ENCODE measurements around the gene TSR3. TPM values are rescaled to one million over a fixed set of nuclear protein-coding genes. Genes with fewer than 3 reads are reported as not detected.
A peak's percentile ranks its signal among the peaks of the same experiment; 100 is the strongest.

TSR3 gene
- polyA plus RNA-seq, 3 donors = 23.2 to 73.1 (median 48.2) TPM

DNA sequence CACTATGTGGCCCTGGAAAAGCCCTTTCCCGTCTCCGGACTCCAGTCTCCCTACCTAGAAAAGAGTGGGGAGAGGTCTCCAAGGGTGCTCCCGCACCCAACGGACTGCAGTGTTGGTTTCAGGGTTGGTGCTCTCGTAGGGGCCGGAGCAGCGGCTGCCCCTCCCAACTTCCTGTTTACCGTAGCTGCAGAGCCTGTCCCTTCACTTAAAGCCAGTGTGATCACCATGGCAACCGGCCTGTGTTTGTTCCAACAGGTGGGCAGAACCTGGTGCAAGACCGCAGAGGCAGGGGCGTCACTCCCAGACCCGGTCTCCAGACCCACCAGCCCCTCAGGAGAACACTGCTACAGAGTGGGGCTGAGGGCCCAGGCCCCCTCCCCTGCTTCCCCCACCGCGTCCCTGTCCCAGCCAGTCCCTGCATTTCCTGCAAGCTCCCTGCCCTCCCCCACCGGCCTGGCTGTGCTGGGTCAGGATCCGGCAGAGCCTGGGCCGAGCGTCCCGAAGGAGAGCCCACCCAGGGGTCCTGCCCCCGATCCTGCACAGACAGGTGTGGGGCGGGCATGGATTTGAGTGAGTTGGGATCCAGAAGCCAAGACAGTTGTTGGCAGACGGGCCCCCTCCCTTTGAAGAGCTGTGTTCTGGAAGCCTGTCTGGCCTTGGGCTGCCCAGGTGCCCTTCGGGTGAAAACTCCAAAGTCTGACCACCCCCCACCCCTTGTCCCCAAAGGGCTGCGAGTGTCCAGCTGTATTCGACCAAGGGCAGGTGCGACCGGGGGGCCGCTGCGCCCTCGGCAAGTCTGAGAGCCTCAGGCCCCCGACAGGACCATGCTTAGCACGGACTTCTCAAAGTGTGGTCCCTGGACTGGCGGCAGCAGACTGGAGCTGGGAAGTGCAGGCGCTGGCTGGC, 19.7 kb downstream of the TSR3 start:
- Histone ChIP-seq H3K9ac (ENCODE audit: insufficient read depth, low read length, poor library complexity, severe bottlenecking) (no peak overlapping the region), H3K9me3 (replicated peaks in 1 of 2; ENCODE audit: control insufficient read depth in 1 of 2, insufficient read depth in 1 of 2, low read length in 2 of 2) (peaks cover 5 to 11% of the 10 kb centered on the region in 2 donors), H3K79me2 (ENCODE audit: insufficient read depth, low read length) (no peaks in the 10 kb centered on the region), H3K4me3 (replicated peaks in 1 of 3; ENCODE audit: low read depth in 2 of 3, low read length in 3 of 3) (peak overlapping the region in 1 of 3 experiments; percentile 38), H3K4me1 (ENCODE audit: control insufficient read depth in 1 of 2, insufficient read depth in 2 of 2, low read length in 2 of 2) (peaks cover 13 to 32% of the 10 kb centered on the region in 2 donors), H3K27me3 (ENCODE audit: control insufficient read depth in 2 of 2, insufficient read depth in 2 of 2, low read length in 2 of 2) (peaks cover 42 to 58% of the 10 kb centered on the region in 2 donors), H3K36me3 (replicated peaks in 1 of 2; ENCODE audit: control insufficient read depth in 1 of 2, insufficient read depth in 2 of 2, low read length in 2 of 2) (no peaks in the 10 kb centered on the region), H4K20me1 (ENCODE audit: insufficient read depth, low read length) (peaks cover 2% of the 10 kb centered on the region), H3K4me2 (replicated peaks; ENCODE audit: extremely low read depth, low read length, poor library complexity, severe bottlenecking) (peak overlapping the region; percentile 47), H3K27ac (ENCODE audit: low read depth in 1 of 2, low read length in 2 of 2) (no peak overlapping the region), H2AFZ (ENCODE audit: insufficient read depth, low read depth, low read length, poor library complexity, severe bottlenecking) (peak overlapping the region; percentile 50)
- peak; percentile 37 to 55 (median 44) for DNase-seq
- H3K4me3 Mint-ChIP-seq = peak overlapping the region; percentile 27 to 82
- H3K27me3 Mint-ChIP-seq (ENCODE audit: low read depth in 3 of 3) = peaks cover 46 to 65% (median 57%) of the 10 kb centered on the region in 3 donors
- WGBS (ENCODE audit: insufficient coverage) = 4% methylated on average over 28 of the region's 34 CpGs
- H3K36me3 Mint-ChIP-seq = peaks cover 0 to 2% of the 10 kb centered on the region in 2 donors
- H3K27ac Mint-ChIP-seq = peak overlapping the region in 2 of 7 donors; percentile 36 to 50
- peaks cover 17% of the 10 kb centered on the region for H3K4me1 Mint-ChIP-seq
- intact Hi-C loops (cut with micrococcal nuclease) = no loop called here
- peaks cover 0 to 32% (median 11%) of the 10 kb centered on the region in 7 donors for H3K9me3 Mint-ChIP-seq
- TF ChIP-seq, protein P1, sequence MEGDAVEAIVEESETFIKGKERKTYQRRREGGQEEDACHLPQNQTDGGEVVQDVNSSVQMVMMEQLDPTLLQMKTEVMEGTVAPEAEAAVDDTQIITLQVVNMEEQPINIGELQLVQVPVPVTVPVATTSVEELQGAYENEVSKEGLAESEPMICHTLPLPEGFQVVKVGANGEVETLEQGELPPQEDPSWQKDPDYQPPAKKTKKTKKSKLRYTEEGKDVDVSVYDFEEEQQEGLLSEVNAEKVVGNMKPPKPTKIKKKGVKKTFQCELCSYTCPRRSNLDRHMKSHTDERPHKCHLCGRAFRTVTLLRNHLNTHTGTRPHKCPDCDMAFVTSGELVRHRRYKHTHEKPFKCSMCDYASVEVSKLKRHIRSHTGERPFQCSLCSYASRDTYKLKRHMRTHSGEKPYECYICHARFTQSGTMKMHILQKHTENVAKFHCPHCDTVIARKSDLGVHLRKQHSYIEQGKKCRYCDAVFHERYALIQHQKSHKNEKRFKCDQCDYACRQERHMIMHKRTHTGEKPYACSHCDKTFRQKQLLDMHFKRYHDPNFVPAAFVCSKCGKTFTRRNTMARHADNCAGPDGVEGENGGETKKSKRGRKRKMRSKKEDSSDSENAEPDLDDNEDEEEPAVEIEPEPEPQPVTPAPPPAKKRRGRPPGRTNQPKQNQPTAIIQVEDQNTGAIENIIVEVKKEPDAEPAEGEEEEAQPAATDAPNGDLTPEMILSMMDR (IDR thresholded peaks at IDR 0.05) = no peak

DNA sequence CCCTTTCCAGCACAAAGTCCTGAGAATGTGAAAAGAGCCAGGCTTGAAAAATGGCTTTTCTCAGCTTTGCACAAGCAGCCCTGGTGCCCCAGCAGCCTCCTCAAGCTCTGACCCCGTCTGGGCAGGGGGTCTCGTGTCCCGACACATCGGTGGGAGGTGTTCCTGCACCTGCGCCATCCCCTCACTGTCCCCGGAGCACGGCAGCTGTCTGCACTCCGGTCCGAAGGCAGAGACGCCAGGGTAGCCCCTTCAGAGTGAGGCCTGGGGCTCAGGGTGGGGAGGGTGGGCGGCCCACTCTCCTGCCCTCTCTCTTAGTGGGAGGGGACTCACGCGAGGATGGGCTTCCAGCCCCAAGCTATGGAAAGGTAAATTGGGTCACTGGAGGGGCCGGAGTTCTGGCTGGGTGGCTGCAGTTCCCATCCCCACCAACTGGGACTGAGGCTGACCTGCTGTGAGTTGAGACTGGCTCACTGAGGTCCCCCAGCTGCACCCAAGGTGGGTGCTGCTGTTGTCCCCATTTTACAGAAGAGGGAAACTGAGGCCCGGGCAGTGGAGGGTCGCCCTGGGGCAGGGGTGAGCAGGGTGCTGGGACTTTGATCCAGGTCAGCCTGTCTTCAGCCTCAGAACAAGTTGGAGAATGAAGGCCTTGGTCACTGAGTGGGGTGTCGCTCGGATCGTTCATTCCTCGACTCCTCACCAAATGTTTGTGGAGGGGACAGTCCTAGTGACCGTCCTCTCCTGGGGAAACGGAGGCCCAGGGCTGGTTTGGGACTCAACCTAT, 20.6 kb downstream of the TSR3 start:
- Histone ChIP-seq H3K36me3 (replicated peaks in 1 of 2; ENCODE audit: control insufficient read depth in 1 of 2, insufficient read depth in 2 of 2, low read length in 2 of 2) (no peaks in the 10 kb centered on the region), H3K9me3 (replicated peaks in 1 of 2; ENCODE audit: control insufficient read depth in 1 of 2, insufficient read depth in 1 of 2, low read length in 2 of 2) (peaks cover 5 to 11% of the 10 kb centered on the region in 2 donors), H3K27me3 (ENCODE audit: control insufficient read depth in 2 of 2, insufficient read depth in 2 of 2, low read length in 2 of 2) (peaks cover 42 to 50% of the 10 kb centered on the region in 2 donors), H3K9ac (ENCODE audit: insufficient read depth, low read length, poor library complexity, severe bottlenecking) (no peak overlapping the region), H3K4me2 (replicated peaks; ENCODE audit: extremely low read depth, low read length, poor library complexity, severe bottlenecking) (peak overlapping the region; percentile 47), H3K79me2 (ENCODE audit: insufficient read depth, low read length) (no peaks in the 10 kb centered on the region), H2AFZ (ENCODE audit: insufficient read depth, low read depth, low read length, poor library complexity, severe bottlenecking) (peak overlapping the region; percentile 50), H4K20me1 (ENCODE audit: insufficient read depth, low read length) (peaks cover 10% of the 10 kb centered on the region), H3K4me1 (ENCODE audit: control insufficient read depth in 1 of 2, insufficient read depth in 2 of 2, low read length in 2 of 2) (peaks cover 13 to 32% of the 10 kb centered on the region in 2 donors), H3K27ac (ENCODE audit: low read depth in 1 of 2, low read length in 2 of 2) (no peak overlapping the region), H3K4me3 (replicated peaks in 1 of 3; ENCODE audit: low read depth in 2 of 3, low read length in 3 of 3) (peak overlapping the region in 1 of 3 experiments; percentile 38)
- Mint-ChIP-seq H3K4me3 (peak overlapping the region in 1 of 2 donors; percentile 82), H3K36me3 (peaks cover 0 to 2% of the 10 kb centered on the region in 2 donors), H3K27ac (peak overlapping the region in 1 of 7 donors; percentile 63), H3K27me3 (ENCODE audit: low read depth in 3 of 3) (peaks cover 43 to 56% (median 49%) of the 10 kb centered on the region in 3 donors), H3K4me1 (peaks cover 17% of the 10 kb centered on the region), H3K9me3 (peaks cover 0 to 32% (median 11%) of the 10 kb centered on the region in 7 donors)
- intact Hi-C loops (cut with micrococcal nuclease) = no loop called here
- WGBS (ENCODE audit: insufficient coverage) = 63% methylated on average over 13 of the region's 22 CpGs
- no peak for DNase-seq
- TF ChIP-seq, protein P1 (IDR thresholded peaks at IDR 0.05) = no peak

Measured in CD14-positive monocyte (primary cell).